CD4-positive, alpha-beta T cell treated with Interleukin-17A for 1 hour (primary cell): Measurements from ENCODE around the gene ZNF618.

Experiments used
- DNase-seq: peaks from one replicate; pipeline ENCODE4 v3.0.0-alpha.2; 2020

Gene ZNF618

DNA sequence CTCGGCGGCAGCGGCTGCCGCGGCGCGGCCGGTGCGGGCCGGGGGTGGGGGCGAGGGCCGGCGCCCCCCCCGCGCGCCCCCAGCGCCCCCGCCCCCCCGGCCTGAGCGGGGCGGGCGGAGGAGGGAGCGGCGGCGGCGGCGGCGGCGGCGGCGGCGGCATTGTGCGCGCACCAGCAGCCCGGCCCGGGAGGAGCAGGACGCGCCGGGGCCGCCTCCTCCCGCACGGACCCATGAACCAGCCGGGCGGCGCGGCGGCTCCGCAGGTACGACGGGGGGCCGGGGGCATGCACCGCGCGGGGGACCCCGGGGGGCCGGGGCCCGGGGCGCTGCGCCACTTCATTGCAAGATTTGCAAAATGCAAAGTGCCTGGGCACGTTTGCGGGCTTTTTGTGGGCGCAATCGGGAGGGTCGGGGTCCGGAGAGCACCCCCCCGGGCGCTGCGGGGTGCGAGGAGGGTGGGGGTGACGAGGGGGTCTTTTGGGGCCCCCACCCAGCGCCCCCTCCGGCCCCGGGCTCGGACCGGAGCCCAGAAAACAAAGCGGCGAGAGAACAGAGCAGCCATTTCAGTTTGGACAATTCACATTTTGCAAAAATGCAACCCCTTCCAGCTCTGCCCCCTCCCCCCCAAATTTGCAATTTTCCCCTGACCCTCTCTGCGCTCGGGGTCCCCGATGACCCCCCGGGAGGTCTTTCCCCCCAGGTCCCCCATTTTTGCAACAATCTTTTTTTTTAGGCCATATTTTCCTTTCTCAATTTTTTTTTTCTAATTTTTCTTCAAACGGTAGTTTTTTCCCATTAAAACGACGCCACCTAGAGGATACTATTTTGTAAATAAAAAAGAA is at the start of gene ZNF618:
Gene ZNF618 (plus strand): TSS at position 159 of the 842 bp plus-strand sequence. CDS start 72 bp downstream, at position 231.
- DNase-seq = no peak

- no peak for DNase-seq
Observed at GRCh38 chr9:113828221-113828620, 47.9 kb upstream of the ZNF618 start.

DNA sequence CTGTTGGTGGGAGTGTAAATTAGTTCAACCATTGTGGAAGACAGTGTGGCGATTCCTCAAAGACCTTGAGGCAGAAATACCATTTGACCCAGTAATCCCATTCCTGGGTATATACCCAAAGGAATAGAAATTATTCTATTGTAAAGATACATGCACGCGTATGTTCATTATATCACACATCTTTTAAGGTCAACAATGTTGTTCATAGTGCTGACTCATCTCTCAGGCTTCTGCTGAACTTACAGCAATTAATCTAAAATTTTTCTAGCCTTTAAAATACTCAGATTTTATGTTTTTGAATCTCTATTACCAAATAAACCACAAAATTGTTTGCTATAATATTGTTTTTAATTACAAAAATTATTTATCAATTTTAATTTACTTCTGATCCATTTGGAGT is 38.8 kb upstream of the ZNF618 start:
- no peak for DNase-seq

GRCh38 chr9:113842086-113842485 is 34.0 kb upstream of the ZNF618 start:
- DNase-seq = no peak

DNA sequence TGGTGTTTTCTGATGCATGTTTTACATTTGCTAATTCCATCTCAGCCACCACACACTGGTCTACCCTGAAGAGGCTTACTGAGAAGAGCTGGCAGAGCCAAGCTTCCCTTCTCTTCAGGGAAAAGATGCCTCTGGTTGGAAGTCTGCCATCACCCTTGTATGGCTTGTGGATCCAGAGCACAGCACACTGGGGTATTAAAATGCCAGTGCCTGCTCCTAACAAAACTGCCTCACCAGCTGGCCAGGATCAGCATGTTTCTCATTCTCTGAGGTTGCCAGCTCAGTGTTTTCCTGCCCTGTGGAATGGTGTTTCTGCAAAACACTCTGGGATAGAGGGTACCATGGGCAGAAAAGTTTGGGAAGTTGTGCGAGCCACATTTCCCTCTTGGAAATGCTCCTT is 31.6 kb upstream of the ZNF618 start:
- no peak for DNase-seq

- DNase-seq = no peak
Observed at GRCh38 chr9:113851359-113851758, 24.8 kb upstream of the ZNF618 start.

DNA sequence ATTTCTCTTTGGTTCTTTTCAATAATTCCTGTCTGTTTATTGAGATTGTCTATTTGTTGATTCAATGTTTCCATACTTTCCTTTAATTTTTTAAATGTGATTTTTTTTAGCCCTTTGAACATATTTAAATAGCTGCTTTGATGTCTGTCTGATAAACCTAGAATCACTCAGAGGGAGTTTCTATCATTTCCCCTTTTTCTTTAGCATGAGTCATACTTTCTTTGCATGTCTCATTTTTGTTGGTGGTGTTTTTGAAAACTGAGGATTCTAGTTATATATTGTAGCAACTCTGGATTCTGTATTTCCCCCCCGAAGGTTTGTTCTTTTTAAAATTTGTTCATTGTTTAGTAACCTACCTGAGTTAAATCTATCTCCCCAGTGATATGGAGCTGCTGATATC is 24.2 kb upstream of the ZNF618 start:
- DNase-seq = no peak

DNA sequence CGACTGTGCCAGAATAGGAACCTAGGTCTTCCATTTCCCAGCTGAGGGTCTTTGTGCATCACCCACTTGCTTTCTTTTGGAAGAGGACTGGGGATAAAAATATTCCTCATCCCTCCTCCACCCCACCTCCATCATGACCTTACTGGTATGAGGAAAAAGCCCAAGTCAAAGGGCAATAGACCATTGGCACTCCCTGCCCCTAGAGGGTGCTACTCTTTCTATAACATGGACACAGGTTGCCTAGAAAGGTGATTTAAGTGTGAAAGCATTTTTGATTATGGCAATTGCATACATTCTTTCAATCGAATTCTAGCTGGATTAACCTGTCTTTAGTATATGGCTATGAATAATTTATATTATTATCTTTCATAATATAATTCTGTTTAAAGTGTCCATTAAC is 22.8 kb upstream of the ZNF618 start:
- no peak for DNase-seq

DNA sequence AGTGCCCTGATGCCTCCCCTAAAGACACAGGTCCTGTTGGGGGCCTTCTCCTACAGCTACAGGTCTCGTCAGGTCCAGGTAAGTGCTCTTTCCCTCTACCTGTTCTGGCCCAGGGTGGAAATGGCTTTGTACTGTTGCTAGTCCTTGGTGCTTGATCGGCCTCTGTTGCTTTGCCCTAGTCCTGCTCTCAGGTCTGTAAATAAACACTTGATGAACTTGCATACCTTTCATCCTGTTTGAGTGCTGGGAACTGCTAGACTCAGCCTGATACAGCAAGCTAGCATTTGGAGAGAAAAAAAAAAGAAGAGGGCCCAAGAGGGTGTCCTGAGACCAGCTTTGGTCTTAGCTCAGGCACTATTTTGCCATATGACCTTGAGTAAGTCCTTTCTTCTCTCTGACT is 21.8 kb upstream of the ZNF618 start:
- DNase-seq = no peak

GRCh38 chr9:113857875-113858274 is 18.2 kb upstream of the ZNF618 start:
- no peak for DNase-seq

DNA sequence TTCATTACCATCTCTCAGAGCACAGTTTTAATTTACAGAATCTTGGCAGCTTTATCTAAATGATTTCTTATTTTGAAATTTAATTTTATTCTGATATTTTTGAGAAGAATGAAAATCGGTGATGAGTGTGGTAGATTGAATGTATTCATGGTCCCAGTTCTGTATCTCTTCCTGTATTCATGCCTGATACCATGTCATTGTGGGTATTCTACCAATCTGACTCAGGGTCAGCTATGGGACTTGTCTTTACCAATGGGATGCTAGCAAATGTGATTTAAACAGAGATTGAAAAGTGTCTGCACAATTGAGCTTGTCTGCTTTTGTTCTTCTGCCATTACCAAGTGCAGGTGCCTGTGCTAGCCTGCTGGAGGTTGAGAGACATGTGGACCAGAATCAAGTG is 17.8 kb upstream of the ZNF618 start:
- DNase-seq = no peak

DNA sequence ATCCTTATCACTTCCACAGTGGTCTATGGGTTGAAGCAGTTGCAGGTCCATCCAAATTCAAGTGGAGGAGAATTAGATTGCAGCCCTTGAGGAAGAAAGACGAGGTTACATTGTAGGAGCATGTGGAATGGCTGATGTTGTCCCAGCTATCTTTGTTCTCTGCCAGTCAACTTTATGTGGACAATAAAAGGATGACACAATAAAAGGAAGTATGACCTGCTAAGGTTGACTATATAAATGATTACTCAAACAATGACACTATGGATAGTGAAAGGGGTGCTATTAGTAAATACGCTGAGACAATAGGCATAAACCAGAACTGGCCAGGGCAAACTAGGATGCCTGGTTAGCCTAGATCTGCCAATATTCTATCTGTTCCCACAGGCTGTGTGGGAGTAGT is 12.8 kb upstream of the ZNF618 start:
- no peak for DNase-seq

DNA sequence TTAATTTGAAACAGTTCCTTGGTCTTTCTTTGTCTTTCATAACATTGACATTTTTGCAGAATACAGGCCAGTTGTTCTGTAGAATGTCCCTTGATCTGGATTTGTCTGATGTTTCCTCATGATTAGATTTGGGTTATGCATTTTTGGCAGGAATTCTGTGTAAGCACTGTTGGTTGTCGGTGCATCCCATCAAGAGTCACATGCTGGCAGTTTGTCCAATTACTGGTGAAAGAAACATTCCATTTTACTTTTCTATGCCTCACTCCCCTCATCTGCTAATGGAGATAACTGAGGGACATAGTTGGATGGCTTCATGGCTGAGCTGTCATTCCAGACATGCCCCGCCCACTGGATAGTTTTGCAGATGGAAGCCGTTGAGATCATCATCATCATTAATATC is 7.6 kb upstream of the ZNF618 start:
- DNase-seq = no peak

DNA sequence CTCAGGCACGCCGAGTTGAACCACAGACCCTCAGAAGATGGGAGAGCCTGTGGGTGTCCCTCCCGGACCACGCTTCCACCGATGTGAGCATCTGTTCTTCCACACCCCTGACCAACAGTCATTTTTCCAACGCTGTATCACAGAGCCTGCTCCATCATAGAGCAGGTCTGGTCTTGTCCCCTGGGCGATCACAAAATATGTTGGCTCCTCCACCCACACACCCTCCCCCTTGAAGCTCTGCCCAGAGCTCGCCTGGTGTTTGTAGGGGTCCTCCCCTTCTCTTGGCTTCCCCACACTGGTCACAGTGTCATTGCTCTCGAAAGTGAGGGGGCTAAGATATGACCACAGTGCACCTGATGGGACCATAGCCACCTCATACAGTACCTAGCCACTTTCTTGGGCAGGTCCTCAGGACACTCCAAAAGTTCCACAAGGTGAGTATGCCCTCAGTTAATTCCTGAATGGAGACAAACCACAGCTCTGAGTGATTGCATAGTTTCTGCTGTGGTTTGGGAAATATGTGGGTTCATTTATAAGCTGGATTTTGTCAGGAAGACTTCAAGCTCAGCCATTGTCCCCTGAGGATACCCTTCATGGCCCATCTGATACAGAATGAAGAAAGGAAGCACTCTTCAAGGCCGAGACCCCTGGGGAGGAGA is 3.5 kb upstream of the ZNF618 start:
- no peak for DNase-seq

DNA sequence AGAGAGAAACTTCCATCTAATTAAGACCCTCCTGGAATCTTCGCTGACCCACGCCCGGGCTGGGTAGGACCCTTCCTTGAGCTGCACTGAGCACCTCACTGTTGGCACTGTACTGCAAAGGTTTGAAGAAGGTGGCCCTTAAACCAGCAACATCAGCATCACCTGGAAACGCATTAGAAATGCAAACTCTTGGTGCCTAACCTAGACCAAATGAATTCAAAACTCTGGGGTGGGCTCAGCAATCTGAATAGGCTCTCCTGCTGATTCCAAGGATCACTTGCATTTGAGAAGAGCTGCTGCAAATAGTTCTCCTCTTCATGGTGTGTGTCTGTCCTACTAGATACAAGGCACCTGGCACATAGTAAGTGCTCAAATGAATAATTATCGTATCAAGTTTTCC is 2.7 kb upstream of the ZNF618 start:
- no peak for DNase-seq

- DNase-seq = no peak
Observed at GRCh38 chr9:113873926-113874325, 2.2 kb upstream of the ZNF618 start.

DNA sequence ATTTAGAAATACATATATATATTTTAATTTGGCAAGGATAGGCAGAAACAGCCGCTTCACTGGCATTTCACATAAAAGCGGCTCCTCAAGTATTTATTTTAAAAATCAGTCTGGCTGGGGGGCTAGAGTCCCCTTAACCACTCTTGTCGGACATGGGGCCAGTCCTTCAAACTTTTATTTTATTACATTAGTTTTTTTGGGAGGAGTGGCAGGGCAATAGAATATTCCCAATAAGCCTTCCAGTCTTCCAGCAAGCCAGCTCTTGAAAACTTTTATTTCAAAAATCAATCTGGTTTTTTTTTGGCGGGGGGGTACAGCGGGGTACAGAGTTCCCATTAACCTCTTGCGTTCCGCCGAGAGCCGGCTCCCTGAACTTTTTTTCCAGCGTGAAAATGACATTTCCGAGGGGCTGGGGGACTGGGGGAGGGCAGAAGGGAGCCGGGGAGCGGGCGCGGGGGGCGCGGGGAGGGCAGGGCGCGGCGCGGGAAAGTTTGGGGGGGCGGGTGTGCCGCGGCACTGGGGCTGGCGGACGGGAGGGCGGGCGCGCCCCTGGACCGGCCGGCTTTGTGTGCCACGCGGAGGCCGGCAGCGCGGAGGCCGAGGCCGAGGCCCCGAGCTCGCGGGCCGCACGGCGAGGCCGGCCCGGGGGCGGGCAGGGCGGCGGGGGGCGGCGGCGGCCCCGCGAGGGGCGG is 504 bp upstream of the ZNF618 start:
- DNase-seq = no peak

GRCh38 chr9:113876993-113877368 is 872 bp downstream of the ZNF618 start:
- no peak for DNase-seq

DNA sequence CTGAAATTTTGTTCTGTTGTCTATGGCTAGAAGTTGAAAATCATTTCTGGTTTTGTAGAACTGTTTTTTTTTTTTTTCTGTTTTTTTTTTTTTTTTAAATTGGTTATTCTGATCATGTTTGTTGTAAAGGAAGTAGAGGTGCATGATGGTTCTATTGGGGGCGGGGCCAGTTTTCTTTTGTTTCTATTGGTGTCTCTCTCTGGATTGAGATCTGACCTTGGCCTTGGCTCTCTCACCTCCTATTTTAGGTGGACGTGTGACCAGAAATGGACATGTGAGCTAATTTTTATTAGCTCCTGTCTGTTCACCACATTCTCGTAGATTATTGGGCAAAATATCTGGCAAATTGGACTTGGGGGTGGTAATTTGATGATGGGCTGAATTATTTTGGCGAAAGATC is 3.2 kb downstream of the ZNF618 start:
- no peak for DNase-seq

DNA sequence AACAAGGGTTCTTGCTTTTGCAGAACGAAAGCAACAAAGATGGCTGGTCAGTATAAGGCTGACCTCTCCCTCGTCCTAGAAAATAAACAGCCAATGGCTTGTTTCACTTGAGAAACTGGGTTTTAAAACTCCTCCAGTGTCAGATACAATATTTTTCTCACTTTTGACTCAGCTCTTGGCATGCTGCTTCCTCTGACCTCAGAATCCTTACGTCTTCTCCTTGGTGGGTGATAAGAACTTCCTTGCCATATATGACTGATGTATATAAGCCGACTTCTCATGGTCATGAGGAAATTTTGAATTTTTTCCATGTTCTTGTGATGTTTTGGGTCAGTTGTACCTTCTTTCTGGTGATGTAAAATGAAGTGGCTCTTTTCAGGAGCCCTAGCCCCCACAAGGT is 3.8 kb downstream of the ZNF618 start:
- no peak for DNase-seq

DNA sequence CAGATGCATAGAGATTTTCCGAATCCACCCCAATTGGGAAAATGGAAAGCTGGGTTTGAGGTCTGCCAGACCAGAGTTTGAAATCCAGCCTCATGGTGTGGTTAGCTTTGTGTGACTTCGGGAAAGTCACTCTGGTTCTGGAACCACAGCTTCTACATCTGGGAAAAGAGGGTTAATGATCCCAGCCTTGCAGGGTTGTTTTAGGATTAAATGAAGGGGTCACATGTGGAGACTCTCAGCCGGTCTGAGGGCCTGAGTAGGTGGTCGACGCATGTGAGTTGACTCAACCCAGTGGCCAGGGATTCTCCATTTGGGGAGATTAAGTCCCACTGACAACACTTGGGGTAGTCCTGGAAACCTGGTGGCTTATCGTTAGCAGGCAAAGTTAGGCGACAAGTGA is 6.1 kb downstream of the ZNF618 start:
- DNase-seq = no peak

DNA sequence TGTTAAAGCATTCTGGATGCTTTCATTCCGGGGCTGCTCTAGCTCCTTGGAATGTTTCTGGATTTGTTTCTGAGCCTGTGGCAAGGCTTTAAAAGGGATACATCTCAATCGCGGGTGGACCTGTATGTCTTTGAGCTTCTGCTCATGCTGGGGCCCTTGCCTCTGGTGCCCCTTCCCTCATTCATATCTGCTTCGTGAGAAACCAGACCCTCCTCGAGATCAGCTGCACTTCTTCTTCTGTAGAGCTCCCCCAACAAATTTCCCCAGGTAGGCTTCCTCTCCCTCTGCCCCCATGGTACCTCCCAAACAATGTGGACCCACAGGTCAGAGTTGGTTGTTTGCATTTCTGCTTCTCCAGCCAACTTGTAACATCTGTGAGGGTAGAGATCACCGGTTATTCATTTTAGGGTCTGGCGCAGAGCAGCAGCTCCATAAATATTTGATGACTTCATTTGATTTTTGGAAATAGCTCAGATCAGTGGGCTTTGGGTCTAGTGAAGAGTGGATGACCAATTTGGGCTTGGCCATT is 6.6 kb downstream of the ZNF618 start:
- DNase-seq = no peak

- no peak for DNase-seq
Observed at GRCh38 chr9:113885183-113886025, 9.3 kb downstream of the ZNF618 start.
